ENCODE results near the gene KRTAP4-4.
"Not testable (repeated sequence)": the region's sequence is repeated elsewhere in the genome, so short reads cannot be mapped to it uniquely, and the experiment has no call there.

The KRTAP4-4 gene

GRCh38 chr17:41147531-41148204, 12.9 kb downstream of the KRTAP4-4 start:
- DNase-seq, result no peak

GRCh38 chr17:41145261-41145660, 15.3 kb downstream of the KRTAP4-4 start:
- DNase-seq, result no peak

GRCh38 chr17:41144846-41145245, 15.7 kb downstream of the KRTAP4-4 start:
- DNase-seq, result no peak

- no peak for DNase-seq
Observed at GRCh38 chr17:41141361-41141760, 19.2 kb downstream of the KRTAP4-4 start.

GRCh38 chr17:41140360-41141131, 20.0 kb downstream of the KRTAP4-4 start, which contains the start of gene KRTAP4-6:
Gene KRTAP4-6, minus strand, starts transcription at chr17:41140544. Its CDS starts 57 bp downstream, at chr17:41140487.
- DNase-seq, result no peak

- not testable (repeated sequence) for DNase-seq
Observed at GRCh38 chr17:41139865-41140264, 20.7 kb downstream of the KRTAP4-4 start.

GRCh38 chr17:41133880-41134735, 26.4 kb downstream of the KRTAP4-4 start:
- no peak for DNase-seq

GRCh38 chr17:41131979-41132378, 28.6 kb downstream of the KRTAP4-4 start:
- no peak for DNase-seq

GRCh38 chr17:41127371-41127770, 33.2 kb downstream of the KRTAP4-4 start:
- no peak for DNase-seq

GRCh38 chr17:41126412-41126811, 34.1 kb downstream of the KRTAP4-4 start:
- no peak for DNase-seq

- DNase-seq, result no peak
Observed at GRCh38 chr17:41125064-41125463, 35.5 kb downstream of the KRTAP4-4 start.

GRCh38 chr17:41123991-41124371, 36.6 kb downstream of the KRTAP4-4 start, which contains the start of gene KRTAP4-12:
Gene KRTAP4-12, minus strand, starts transcription at chr17:41124182. Its CDS starts 60 bp downstream, at chr17:41124122.
- not testable (repeated sequence) for DNase-seq

- DNase-seq, result not testable (repeated sequence)
Observed at GRCh38 chr17:41123292-41123990, 37.1 kb downstream of the KRTAP4-4 start.

GRCh38 chr17:41121742-41122141, 38.8 kb downstream of the KRTAP4-4 start:
- no peak for DNase-seq

- not testable (repeated sequence) for DNase-seq
Observed at GRCh38 chr17:41119696-41120690, 40.6 kb downstream of the KRTAP4-4 start.

GRCh38 chr17:41118721-41119120, 41.8 kb downstream of the KRTAP4-4 start:
- no peak for DNase-seq

- DNase-seq, result not testable (repeated sequence)
Observed at GRCh38 chr17:41117846-41118386, 42.6 kb downstream of the KRTAP4-4 start, which contains the start of gene KRTAP4-11. Gene KRTAP4-11, minus strand, starts transcription at chr17:41118373. Its CDS starts 58 bp downstream, at chr17:41118315.

- DNase-seq, result no peak
Observed at GRCh38 chr17:41116297-41116696, 44.3 kb downstream of the KRTAP4-4 start.

- no peak for DNase-seq
Observed at GRCh38 chr17:41111151-41111885, 49.2 kb downstream of the KRTAP4-4 start.

Data from activated gamma-delta T cell treated with Interleukin-2 at 50 U/mL for 16 hours (primary cell).